ENCODE data around the gene GDF7. TPM values are rescaled to one million over a fixed set of nuclear protein-coding genes. Genes with fewer than 3 reads are reported as not detected.

Gene GDF7
- total RNA-seq, 1 experiment from 2014 or later, result 0.04 TPM

- H2AFZ ChIP-seq (ENCODE audit: low read length), result no peak overlapping the region
- H4K8ac ChIP-seq (replicated peaks; ENCODE audit: insufficient read length, low read depth, low read length), result no peak overlapping the region
- no peak overlapping the region for H3K4me3 Mint-ChIP-seq
- no peaks in the 10 kb centered on the region for H3K9me3 Mint-ChIP-seq
- H3K27me3 ChIP-seq (ENCODE audit: insufficient read depth, low read length), result no peaks in the 10 kb centered on the region
- H3T11ph ChIP-seq (ENCODE audit: low read length), result no peak overlapping the region
- H2BK20ac ChIP-seq (ENCODE audit: low read depth, low read length, poor library complexity, severe bottlenecking), result no peak overlapping the region
- H3K27me3 Mint-ChIP-seq (ENCODE audit: low read depth), result no peaks in the 10 kb centered on the region; the same call in 1 of the 2 replicates
- no peak overlapping the region for H3K4ac ChIP-seq (ENCODE audit: low read depth, low read length)
- no peak for TF ChIP-seq CTCF (conservative IDR thresholded peaks at IDR 0.05)
- no peak overlapping the region for H3K56ac ChIP-seq (ENCODE audit: insufficient read length, low read depth, low read length)
- no peaks in the 10 kb centered on the region for H3K79me1 ChIP-seq (ENCODE audit: insufficient read depth, low read depth, low read length, poor library complexity, severe bottlenecking)
- H3K27ac ChIP-seq (ENCODE audit: insufficient read length, low read depth, low read length), result no peak overlapping the region
- no peak overlapping the region for H3K23ac ChIP-seq (ENCODE audit: insufficient read length, low read depth, low read length)
- H3K18ac ChIP-seq (ENCODE audit: insufficient read length, low read depth, low read length), result no peak overlapping the region
- no peak overlapping the region for H2BK5ac ChIP-seq (ENCODE audit: insufficient read length, low read length)
- H3K79me2 ChIP-seq (ENCODE audit: insufficient read depth, low read length), result no peaks in the 10 kb centered on the region
- H2BK15ac ChIP-seq (ENCODE audit: low read depth, low read length), result no peak overlapping the region
- no peaks in the 10 kb centered on the region for H3K9me3 ChIP-seq (ENCODE audit: control insufficient read depth, low read depth, low read length)
- H3K4me2 ChIP-seq (ENCODE audit: insufficient read depth, insufficient read length, low read length), result no peak overlapping the region
- H4K20me1 ChIP-seq (ENCODE audit: control insufficient read depth, insufficient read depth, insufficient read length), result no peaks in the 10 kb centered on the region
- no peaks in the 10 kb centered on the region for H3K23me2 ChIP-seq (ENCODE audit: insufficient read length, low read depth, low read length, poor library complexity, severe bottlenecking)
- peaks cover 9 to 16% of the 10 kb centered on the region in 2 experiments for H3K4me1 Mint-ChIP-seq
- H3K14ac ChIP-seq (ENCODE audit: insufficient read depth, low read length), result no peak overlapping the region
- no peak overlapping the region for H4K91ac ChIP-seq (ENCODE audit: insufficient read length, low read depth, low read length)
- H2BK120ac ChIP-seq (ENCODE audit: low read depth, low read length, poor library complexity, severe bottlenecking), result no peak overlapping the region
- no peak for DNase-seq
- H3K9ac ChIP-seq (ENCODE audit: extremely low read depth, insufficient read length, low read length), result no peak overlapping the region
- no peak overlapping the region for H2BK12ac ChIP-seq (ENCODE audit: insufficient read length, low read depth, low read length)
- H3K27ac Mint-ChIP-seq, result no peak overlapping the region
- H3K36me3 Mint-ChIP-seq (ENCODE audit: insufficient read depth in 1 of 3, low read depth in 3 of 3), result no peaks in the 10 kb centered on the region; a peak in 1 of 7 replicates
- H2AK5ac ChIP-seq (ENCODE audit: insufficient read length, low read length), result no peak overlapping the region
- H4K5ac ChIP-seq (ENCODE audit: insufficient read length, low read depth, low read length), result no peak overlapping the region
- WGBS (ENCODE audit: extremely low coverage, insufficient read length, low lambda C conversion rate), result no CpG with 5 or more reads among the region's 2 CpGs
- no peaks in the 10 kb centered on the region for H3K4me1 ChIP-seq (ENCODE audit: insufficient read depth, low read length)
Observed at GRCh38 chr2:20626392-20626697, 40.6 kb upstream of the GDF7 start.

All from H9 (cell line).